ENCODE data around the gene ETV6.

The ETV6 gene

GRCh38 chr12:11718105-11718504 lies 68.6 kb downstream of the ETV6 start:
- H3K27me3 Mint-ChIP-seq, result no peaks in the 10 kb centered on the region
- no peaks in the 10 kb centered on the region for H3K9me3 Mint-ChIP-seq
- peaks cover 67% of the 10 kb centered on the region for H3K4me1 Mint-ChIP-seq (ENCODE audit: low read depth)
- DNase-seq, result no peak
- H3K27ac Mint-ChIP-seq, result no peak overlapping the region
- H3K36me3 Mint-ChIP-seq (ENCODE audit: low read depth), result peaks cover 59% of the 10 kb centered on the region
- no peak overlapping the region for H3K4me3 Mint-ChIP-seq

- Mint-ChIP-seq H3K36me3 (ENCODE audit: low read depth) (peaks cover 64% of the 10 kb centered on the region), H3K27ac (peak overlapping the region; percentile 71), H3K4me1 (ENCODE audit: low read depth) (peaks cover 62% of the 10 kb centered on the region), H3K9me3 (no peaks in the 10 kb centered on the region), H3K27me3 (no peaks in the 10 kb centered on the region), H3K4me3 (no peak overlapping the region)
- DNase-seq, result no peak
Measured at GRCh38 chr12:11718768-11719253, 69.3 kb downstream of the ETV6 start.

GRCh38 chr12:11719678-11720099 lies 70.2 kb downstream of the ETV6 start:
- Mint-ChIP-seq H3K27ac (peak overlapping the region; percentile 23), H3K4me1 (ENCODE audit: low read depth) (peaks cover 54% of the 10 kb centered on the region)

GRCh38 chr12:11722071-11722470 lies 72.6 kb downstream of the ETV6 start:
- Mint-ChIP-seq H3K4me3 (no peak overlapping the region), H3K36me3 (ENCODE audit: low read depth) (peaks cover 52% of the 10 kb centered on the region), H3K4me1 (ENCODE audit: low read depth) (peaks cover 65% of the 10 kb centered on the region), H3K27me3 (no peaks in the 10 kb centered on the region), H3K9me3 (no peaks in the 10 kb centered on the region), H3K27ac (no peak overlapping the region)
- no peak for DNase-seq

More at GRCh38 chr12:11719678-11720099, 70.2 kb downstream of the ETV6 start:
- Mint-ChIP-seq H3K27me3 (no peaks in the 10 kb centered on the region), H3K4me3 (peak overlapping the region; percentile 11), H3K36me3 (ENCODE audit: low read depth) (peaks cover 60% of the 10 kb centered on the region), H3K9me3 (no peaks in the 10 kb centered on the region)
- peak; percentile 61 for DNase-seq

- Mint-ChIP-seq H3K27ac (no peak overlapping the region), H3K36me3 (ENCODE audit: low read depth) (peaks cover 47% of the 10 kb centered on the region), H3K4me3 (no peak overlapping the region), H3K27me3 (no peaks in the 10 kb centered on the region), H3K9me3 (no peaks in the 10 kb centered on the region), H3K4me1 (ENCODE audit: low read depth) (peaks cover 65% of the 10 kb centered on the region)
- DNase-seq, result no peak
Measured at GRCh38 chr12:11722578-11723138, 73.2 kb downstream of the ETV6 start.

- H3K4me3 Mint-ChIP-seq, result no peak overlapping the region
- DNase-seq, result no peak
- no peaks in the 10 kb centered on the region for H3K27me3 Mint-ChIP-seq
- H3K4me1 Mint-ChIP-seq (ENCODE audit: low read depth), result peaks cover 63% of the 10 kb centered on the region
- H3K9me3 Mint-ChIP-seq, result no peaks in the 10 kb centered on the region
- peaks cover 38% of the 10 kb centered on the region for H3K36me3 Mint-ChIP-seq (ENCODE audit: low read depth)
- no peak overlapping the region for H3K27ac Mint-ChIP-seq
Measured at GRCh38 chr12:11723993-11724392, 74.5 kb downstream of the ETV6 start.

- H3K27me3 Mint-ChIP-seq, result no peaks in the 10 kb centered on the region
- DNase-seq, result no peak
- H3K36me3 Mint-ChIP-seq (ENCODE audit: low read depth), result peaks cover 37% of the 10 kb centered on the region
- H3K4me1 Mint-ChIP-seq (ENCODE audit: low read depth), result peaks cover 63% of the 10 kb centered on the region
- H3K27ac Mint-ChIP-seq, result no peak overlapping the region
- H3K4me3 Mint-ChIP-seq, result no peak overlapping the region
- H3K9me3 Mint-ChIP-seq, result no peaks in the 10 kb centered on the region
Measured at GRCh38 chr12:11724888-11725311, 75.4 kb downstream of the ETV6 start.

GRCh38 chr12:11725686-11726085 lies 76.2 kb downstream of the ETV6 start:
- H3K4me1 Mint-ChIP-seq (ENCODE audit: low read depth), result peaks cover 63% of the 10 kb centered on the region
- no peak for DNase-seq
- no peaks in the 10 kb centered on the region for H3K9me3 Mint-ChIP-seq
- H3K4me3 Mint-ChIP-seq, result no peak overlapping the region
- H3K27ac Mint-ChIP-seq, result no peak overlapping the region
- H3K27me3 Mint-ChIP-seq, result no peaks in the 10 kb centered on the region
- peaks cover 37% of the 10 kb centered on the region for H3K36me3 Mint-ChIP-seq (ENCODE audit: low read depth)

GRCh38 chr12:11726659-11727058 lies 77.2 kb downstream of the ETV6 start:
- H3K4me1 Mint-ChIP-seq (ENCODE audit: low read depth), result peaks cover 67% of the 10 kb centered on the region
- peak overlapping the region; percentile 7 for H3K4me3 Mint-ChIP-seq
- H3K27me3 Mint-ChIP-seq, result no peaks in the 10 kb centered on the region
- H3K9me3 Mint-ChIP-seq, result no peaks in the 10 kb centered on the region
- no peak for DNase-seq
- H3K36me3 Mint-ChIP-seq (ENCODE audit: low read depth), result peaks cover 32% of the 10 kb centered on the region
- H3K27ac Mint-ChIP-seq, result peak overlapping the region; percentile 66

GRCh38 chr12:11727133-11727664 lies 77.7 kb downstream of the ETV6 start:
- peaks cover 32% of the 10 kb centered on the region for H3K36me3 Mint-ChIP-seq (ENCODE audit: low read depth)
- peak; percentile 74 for DNase-seq
- H3K4me1 Mint-ChIP-seq (ENCODE audit: low read depth), result peaks cover 72% of the 10 kb centered on the region

GRCh38 chr12:11728154-11728755 lies 78.8 kb downstream of the ETV6 start:
- DNase-seq, result no peak
- Mint-ChIP-seq H3K4me1 (ENCODE audit: low read depth) (peaks cover 79% of the 10 kb centered on the region), H3K4me3 (no peak overlapping the region), H3K36me3 (ENCODE audit: low read depth) (peaks cover 40% of the 10 kb centered on the region), H3K27me3 (no peaks in the 10 kb centered on the region), H3K27ac (peak overlapping the region; percentile 62), H3K9me3 (no peaks in the 10 kb centered on the region)

More at GRCh38 chr12:11727133-11727664, 77.7 kb downstream of the ETV6 start:
- Mint-ChIP-seq H3K9me3 (no peaks in the 10 kb centered on the region), H3K27me3 (no peaks in the 10 kb centered on the region), H3K4me3 (peak overlapping the region; percentile 7), H3K27ac (peak overlapping the region; percentile 66)

GRCh38 chr12:11729008-11729407 lies 79.5 kb downstream of the ETV6 start:
- Mint-ChIP-seq H3K4me3 (no peak overlapping the region), H3K9me3 (no peaks in the 10 kb centered on the region), H3K27ac (peak overlapping the region; percentile 73), H3K27me3 (no peaks in the 10 kb centered on the region), H3K36me3 (ENCODE audit: low read depth) (peaks cover 43% of the 10 kb centered on the region), H3K4me1 (ENCODE audit: low read depth) (peaks cover 85% of the 10 kb centered on the region)
- DNase-seq, result no peak

- H3K4me1 Mint-ChIP-seq (ENCODE audit: low read depth), result peaks cover 86% of the 10 kb centered on the region
- H3K4me3 Mint-ChIP-seq, result no peak overlapping the region
- peaks cover 47% of the 10 kb centered on the region for H3K36me3 Mint-ChIP-seq (ENCODE audit: low read depth)
- H3K27ac Mint-ChIP-seq, result peak overlapping the region; percentile 73
- no peaks in the 10 kb centered on the region for H3K9me3 Mint-ChIP-seq
- no peak for DNase-seq
- H3K27me3 Mint-ChIP-seq, result no peaks in the 10 kb centered on the region
Measured at GRCh38 chr12:11729439-11730150, 80.1 kb downstream of the ETV6 start.

GRCh38 chr12:11730299-11731041 lies 81.0 kb downstream of the ETV6 start:
- no peaks in the 10 kb centered on the region for H3K27me3 Mint-ChIP-seq
- peak overlapping the region; percentile 66 for H3K4me3 Mint-ChIP-seq
- H3K27ac Mint-ChIP-seq, result peak overlapping the region; percentile 95
- no peak for DNase-seq
- peaks cover 86% of the 10 kb centered on the region for H3K4me1 Mint-ChIP-seq (ENCODE audit: low read depth)
- peaks cover 50% of the 10 kb centered on the region for H3K36me3 Mint-ChIP-seq (ENCODE audit: low read depth)
- H3K9me3 Mint-ChIP-seq, result no peaks in the 10 kb centered on the region
